Myocyte (in vitro differentiated cells): ENCODE results near the gene DENND4A. TPM values are rescaled to one million over a fixed set of nuclear protein-coding genes. Genes with fewer than 3 reads are reported as not detected.
"Not testable (repeated sequence)": the region's sequence is repeated elsewhere in the genome, so short reads cannot be mapped to it uniquely, and the experiment has no call there.

Source experiments
- DNase-seq: peaks from one replicate; pipeline ENCODE4 v3.0.0-alpha.2; 2012; ENCODE audit warnings: low read depth
- total RNA-seq: library from RNA; depleted of rRNA; stranded (reverse); fragments of >200 nt; gene quantifications from 2 replicates; pipeline ENCODE4 v1.2.3, GENCODE V29; 2014

The DENND4A gene
- total RNA-seq, 1 donor from 2014 or later = 26.0 TPM

GRCh38 chr15:65789759-65790425 lies 2.2 kb downstream of the DENND4A start:
- no peak for DNase-seq

- no peak for DNase-seq
These were observed 3.0 kb downstream of the DENND4A start for GRCh38 chr15:65789105-65789504.

DNA sequence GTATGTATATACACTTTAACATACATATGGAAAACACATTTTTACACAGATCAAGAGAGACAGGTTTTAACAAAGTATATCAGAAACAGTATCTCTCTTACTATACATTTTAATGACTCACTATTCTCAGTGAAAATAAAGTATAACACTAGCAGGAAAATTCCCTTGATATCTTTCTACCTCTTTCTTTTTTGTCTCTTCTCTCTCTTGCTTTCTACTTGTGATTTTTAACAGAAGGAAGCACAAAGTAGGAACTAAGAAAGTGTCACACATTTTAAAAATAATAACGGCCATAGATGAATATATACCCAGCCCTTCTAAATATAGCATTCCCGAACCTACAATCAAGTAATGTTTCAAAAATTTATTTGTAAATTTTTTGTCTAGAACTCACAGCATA lies 4.8 kb downstream of the DENND4A start:
- DNase-seq = no peak

DNA sequence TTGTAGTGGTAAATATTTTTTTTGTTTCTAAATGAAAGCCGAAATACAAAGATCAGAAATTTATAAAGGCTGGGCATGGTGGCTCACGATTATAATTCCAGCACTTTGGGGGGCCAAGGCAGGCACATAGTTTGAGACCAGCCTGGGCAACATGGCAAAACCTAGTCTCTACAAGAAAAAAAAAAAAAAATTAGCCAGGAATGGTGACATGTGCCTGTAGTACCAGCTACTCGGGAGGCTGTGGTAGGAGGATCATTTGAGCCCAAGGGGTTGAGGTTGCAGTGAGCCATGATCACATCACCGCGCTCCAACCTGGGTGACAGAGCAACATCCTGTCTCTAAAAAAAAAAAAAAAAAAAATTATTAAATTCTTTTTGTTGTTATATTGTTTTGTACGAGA lies 6.9 kb downstream of the DENND4A start:
- no peak for DNase-seq

DNA sequence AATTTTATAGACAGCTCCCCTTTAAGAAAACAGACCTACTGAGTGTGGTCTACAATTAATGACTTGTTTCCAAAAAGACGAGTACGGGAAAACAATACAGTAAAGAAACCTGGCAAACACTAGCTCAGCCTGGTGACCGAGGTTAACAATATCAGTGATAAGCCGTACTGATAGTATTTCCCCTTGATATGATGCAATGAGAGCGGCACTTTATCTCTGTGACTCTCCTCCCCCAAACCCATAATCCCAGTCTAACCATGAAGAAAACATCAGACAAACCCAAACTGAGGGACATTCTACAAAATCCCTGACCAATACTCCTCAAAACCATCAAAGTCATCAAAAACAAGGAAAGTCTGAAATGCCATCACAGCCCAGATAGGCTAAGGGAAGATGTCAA lies 8.2 kb downstream of the DENND4A start:
- no peak for DNase-seq

GRCh38 chr15:65782096-65782495 lies 10.0 kb downstream of the DENND4A start:
- DNase-seq = no peak

DNA sequence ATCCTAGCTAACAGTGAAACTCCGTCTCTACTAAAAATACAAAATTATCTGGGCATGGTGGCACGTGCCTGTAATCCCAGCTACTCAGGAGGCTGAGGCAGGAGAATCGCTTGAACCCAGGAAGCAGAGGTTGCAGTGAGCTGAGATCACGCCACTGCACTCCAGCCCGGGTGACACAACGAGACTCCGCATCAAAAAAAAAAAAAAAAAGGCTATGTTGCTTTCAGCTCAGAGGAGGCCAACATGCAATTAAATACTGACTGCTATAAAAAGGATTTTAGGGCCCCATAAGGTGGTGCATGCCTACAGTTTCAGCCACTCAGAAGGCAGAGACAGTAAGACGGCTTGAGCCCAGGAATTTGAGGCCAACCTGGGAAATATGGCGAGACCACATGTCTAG lies 13.4 kb downstream of the DENND4A start:
- DNase-seq = not testable (repeated sequence)

DNA sequence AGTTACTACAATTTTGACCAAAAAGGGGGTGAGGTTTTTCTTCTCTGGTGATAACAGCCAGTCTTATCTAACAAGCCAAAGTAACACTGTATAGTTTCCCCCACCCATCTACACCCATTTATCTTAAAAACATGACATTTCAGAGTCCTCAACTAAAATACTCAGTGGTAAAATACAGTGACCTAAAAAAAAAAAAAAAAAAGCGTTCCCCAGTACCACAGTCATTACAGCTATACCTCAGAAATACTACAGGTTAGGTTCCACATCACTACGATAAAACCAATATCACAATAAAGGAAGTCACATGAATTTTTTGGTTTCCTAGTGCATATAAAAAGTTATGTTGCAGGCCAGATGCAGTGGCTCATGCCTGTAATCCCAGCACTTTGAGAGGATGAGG lies 13.8 kb downstream of the DENND4A start:
- DNase-seq = no peak

DNA sequence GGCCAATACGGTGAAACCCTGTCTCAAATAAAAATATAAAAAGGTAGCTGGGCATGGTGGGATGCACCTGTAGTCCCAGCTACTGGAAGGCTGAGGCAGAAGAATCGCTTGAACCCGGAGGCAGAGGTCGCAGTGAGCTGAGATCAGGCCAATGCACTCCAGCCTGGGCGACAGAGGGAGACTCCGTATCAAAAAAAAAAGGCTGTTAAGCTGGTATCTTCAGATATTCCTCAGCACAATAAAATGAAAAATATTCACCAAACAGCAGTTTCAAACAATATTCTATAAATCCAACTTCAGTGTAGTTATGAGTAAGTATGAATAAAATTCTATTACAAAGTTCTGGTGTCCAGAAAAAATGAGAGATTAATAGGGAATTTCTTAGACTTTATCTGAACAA lies 14.2 kb downstream of the DENND4A start:
- no peak for DNase-seq

GRCh38 chr15:65777053-65777452 lies 15.0 kb downstream of the DENND4A start:
- DNase-seq = no peak

DNA sequence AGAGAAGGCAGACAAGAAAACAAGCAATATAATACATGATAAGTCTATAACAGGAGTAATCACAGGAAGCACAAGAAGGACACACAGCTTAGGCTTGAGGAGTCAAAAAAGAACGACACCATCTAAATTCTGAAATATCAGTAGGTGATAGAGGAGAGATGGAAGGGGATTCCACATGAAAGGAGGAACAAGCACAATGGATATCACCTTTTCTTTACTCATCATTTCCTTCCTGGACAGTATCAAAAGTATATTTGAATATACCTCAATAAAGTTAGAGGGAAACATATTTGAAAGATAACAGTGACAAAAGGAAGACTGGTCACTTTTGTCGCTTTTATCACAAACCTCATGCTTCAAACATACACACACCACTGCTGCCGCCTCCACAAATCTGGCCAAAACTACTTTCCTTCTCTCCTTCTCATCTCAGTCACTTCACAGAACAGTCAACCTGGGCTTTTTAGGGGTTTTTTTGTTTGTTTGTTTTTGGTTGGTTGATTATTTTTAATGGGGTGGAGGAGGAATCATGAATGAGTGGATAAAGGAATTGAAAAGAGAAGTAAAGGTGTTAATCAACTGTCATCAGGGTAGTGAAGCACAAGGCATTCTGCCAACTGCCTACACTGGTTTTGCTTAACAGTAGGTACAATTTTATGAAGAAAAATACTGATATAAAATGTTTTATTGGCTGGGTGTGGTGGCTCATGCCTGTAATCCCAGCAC lies 18.5 kb downstream of the DENND4A start:
- no peak for DNase-seq

DNA sequence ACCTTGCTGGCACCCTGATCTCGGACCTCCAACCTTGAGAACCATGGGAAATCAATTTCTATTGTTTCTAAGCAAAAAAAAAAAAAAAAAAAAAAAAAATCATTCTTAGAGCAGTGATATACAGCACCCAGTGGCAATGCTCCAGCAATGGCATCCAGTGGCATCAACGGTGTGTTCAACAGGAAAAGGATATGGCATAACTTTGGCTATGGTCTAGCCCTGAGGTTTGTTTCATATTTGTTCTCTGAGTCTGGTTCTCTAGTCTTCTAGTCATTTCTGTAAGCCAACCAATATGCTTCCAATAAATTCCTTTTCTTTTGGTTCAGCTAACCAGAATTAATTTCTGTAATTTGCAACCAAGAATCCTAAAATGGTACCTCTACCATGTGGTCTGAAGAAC lies 19.2 kb downstream of the DENND4A start:
- no peak for DNase-seq

GRCh38 chr15:65771870-65772269 lies 20.2 kb downstream of the DENND4A start:
- no peak for DNase-seq

DNA sequence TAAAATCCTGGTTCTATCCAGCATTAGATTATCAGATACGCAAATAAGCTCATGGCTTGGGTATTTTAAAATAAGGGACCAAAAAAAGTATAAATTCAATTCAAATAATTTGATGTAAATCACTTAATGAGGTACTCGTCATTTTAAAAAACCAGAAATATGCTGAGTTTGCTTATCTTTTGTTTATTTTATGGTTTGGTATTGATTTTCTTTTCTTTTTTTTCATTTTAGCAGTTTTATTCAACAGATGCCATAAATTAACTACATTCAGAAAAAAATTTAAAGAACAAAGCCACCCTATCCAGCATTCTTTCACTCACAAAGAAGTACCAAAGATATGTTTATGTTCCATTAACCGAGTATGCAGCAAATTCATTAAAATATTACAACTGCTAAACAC lies 22.6 kb downstream of the DENND4A start:
- DNase-seq = no peak

DNA sequence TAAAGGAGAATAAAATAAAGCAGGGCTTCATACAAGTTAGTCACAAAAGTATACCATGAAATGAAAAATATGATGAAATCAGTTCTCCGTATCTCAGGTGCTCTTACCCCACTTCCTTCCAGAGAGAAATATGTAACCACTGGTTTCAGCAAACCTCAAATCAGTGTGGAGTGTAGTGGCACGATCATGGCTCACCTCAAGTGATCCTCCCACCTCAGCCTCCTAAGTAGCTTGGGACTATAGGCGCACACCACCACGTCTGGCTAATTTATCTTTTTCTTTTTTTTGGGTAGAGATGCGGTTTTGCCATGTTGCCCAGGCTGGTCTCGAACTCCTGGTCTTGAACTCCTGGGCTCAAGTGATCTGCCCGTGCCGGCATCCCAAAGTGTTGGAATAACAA lies 24.2 kb downstream of the DENND4A start:
- DNase-seq = no peak

GRCh38 chr15:65767264-65767595 lies 24.9 kb downstream of the DENND4A start:
- no peak for DNase-seq

GRCh38 chr15:65766422-65767263 lies 25.4 kb downstream of the DENND4A start:
- no peak for DNase-seq

DNA sequence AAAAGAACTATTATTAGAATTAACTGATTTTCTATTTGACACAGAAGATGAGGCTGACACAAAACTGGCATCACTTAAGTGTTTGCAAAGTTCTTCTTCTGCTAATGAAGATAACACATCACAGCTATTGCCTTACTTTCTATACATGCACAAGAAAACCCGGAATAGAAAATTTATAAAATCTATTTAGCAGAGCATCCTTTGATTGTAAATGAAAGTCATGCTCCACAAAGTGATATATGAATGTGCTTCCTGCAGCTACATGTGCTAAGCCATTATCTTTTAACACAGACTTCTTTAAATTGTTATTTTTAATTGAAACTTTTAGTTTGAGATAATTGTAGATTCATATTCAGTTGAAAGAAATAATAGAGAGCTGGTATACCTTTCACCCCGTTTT lies 27.0 kb downstream of the DENND4A start:
- no peak for DNase-seq

GRCh38 chr15:65762914-65763787 lies 28.9 kb downstream of the DENND4A start:
- DNase-seq = no peak

- DNase-seq = no peak
These were observed 29.7 kb downstream of the DENND4A start for GRCh38 chr15:65762399-65762798.

- no peak for DNase-seq
These were observed 30.7 kb downstream of the DENND4A start for GRCh38 chr15:65761210-65761926.
